ENCODE data around the gene CHTOP. TPM values are rescaled to one million over a fixed set of nuclear protein-coding genes. Genes with fewer than 3 reads are reported as not detected.

The CHTOP gene
- total and polyA plus RNA-seq, 2 of the 8 experiments (the other 6 are each of a cell fraction or from before 2014, with no cell fraction given) = 84.6 to 104 TPM

- FAIRE-seq = no peak
- no peak overlapping the region for H2BK15ac ChIP-seq (ENCODE audit: low read length)
Measured at GRCh38 chr1:153629971-153630370, 3.9 kb upstream of the CHTOP start.

More at GRCh38 chr1:153629971-153630370, 3.9 kb upstream of the CHTOP start:
- H2BK120ac ChIP-seq (replicated peaks; ENCODE audit: low read depth, low read length) = no peak overlapping the region
- no peak for TF ChIP-seq JUN (IDR thresholded peaks at IDR 0.05; ENCODE audit: low read depth, low read length)
- WGBS, 2 experiments (ENCODE audit: extremely low coverage in 1 of 2, insufficient coverage in 1 of 2, insufficient read length in 1 of 2, insufficient replicate concordance in 2 of 2, low coverage in 1 of 2, low lambda C conversion rate in 2 of 2, missing lambda C conversion rate in 1 of 2) = 83% methylated on average over 1 of the region's 1 CpG; no CpG with 5 or more reads in 1 of the 2 experiments
- no peak overlapping the region for H3K18ac ChIP-seq (ENCODE audit: extremely low read depth, low read length)
- H4K20me1 ChIP-seq (replicated peaks in 1 of 2; ENCODE audit: control insufficient read depth in 1 of 2, insufficient read depth in 2 of 2, low read length in 2 of 2) = no peaks in the 10 kb centered on the region
- H2BK12ac ChIP-seq (ENCODE audit: low read depth, low read length) = peak overlapping the region; percentile 46; the same call in 1 of the 2 replicates
- H3K4me2 ChIP-seq (ENCODE audit: insufficient read depth in 1 of 2, low read depth in 2 of 2, low read length in 2 of 2) = no peak overlapping the region
- H2AFZ ChIP-seq (ENCODE audit: low read length) = no peak overlapping the region
- no peaks in the 10 kb centered on the region for H3K27me3 ChIP-seq (replicated peaks in 1 of 4; ENCODE audit: control insufficient read depth in 3 of 4, extremely low read depth in 1 of 4, insufficient read depth in 3 of 4, low read length in 3 of 4)
- H3K23me2 ChIP-seq (ENCODE audit: low read depth, low read length) = peaks cover 7% of the 10 kb centered on the region
- no peak overlapping the region for H2BK20ac ChIP-seq (ENCODE audit: low read length)
- no peak overlapping the region; the same call in 1 of the 2 replicates for H4K8ac ChIP-seq (ENCODE audit: extremely low read depth, insufficient read depth, low read length)
- no peak overlapping the region for H3K56ac ChIP-seq (replicated peaks; ENCODE audit: insufficient read length, low read depth, low read length)
- ChIA-PET POLR2A (ENCODE audit: partially characterized antibody) (interaction anchor here (0.6 to 15.6 kb wide), 9 partner anchors 9 to 361 kb away, joined by 3 to 261 read pairs (median 3); partner anchors contain the start of genes RPS27, S100A14 and S100A16), CTCF (ENCODE audit: partially characterized antibody) (interaction anchor here (0.8 to 10.2 kb wide), 15 partner anchors 9 to 143 kb away, joined by 3 to 115 read pairs (median 16); partner anchors contain the start of genes S100A14, S100A16 and S100A6)
- no peak overlapping the region for H3K9ac ChIP-seq (replicated peaks in 1 of 4; ENCODE audit: extremely low read depth in 1 of 4, low read depth in 3 of 4, low read length in 3 of 4)
- peaks cover 0 to 4% (median 1%) of the 10 kb centered on the region in 4 experiments; a peak in 3 of 8 replicates for H3K36me3 ChIP-seq (ENCODE audit: control insufficient read depth in 2 of 4, insufficient read depth in 4 of 4, low read length in 3 of 4)
- no peaks in the 10 kb centered on the region for H3K79me1 ChIP-seq (ENCODE audit: low read depth, low read length)
- H4K91ac ChIP-seq (replicated peaks; ENCODE audit: insufficient read length, low read length) = no peak overlapping the region
- H3K27ac ChIP-seq (ENCODE audit: low read depth, low read length) = no peak overlapping the region
- H3K4ac ChIP-seq (replicated peaks; ENCODE audit: insufficient read length, low read depth, low read length) = no peak overlapping the region
- H3K79me2 ChIP-seq (ENCODE audit: control insufficient read depth in 1 of 2, insufficient read depth in 2 of 2, low read length in 2 of 2) = peaks cover 0 to 6% of the 10 kb centered on the region in 2 experiments; a peak in 2 of 4 replicates
- DNase-seq (ENCODE audit: low read depth in 1 of 2, low spot score in 2 of 2) = no peak
- no peak overlapping the region for H4K5ac ChIP-seq (ENCODE audit: insufficient read length, low read depth, low read length)
- peak overlapping the region; percentile 22; the same call in 1 of the 2 replicates for H2BK5ac ChIP-seq (ENCODE audit: low read depth, low read length)
- H2AK5ac ChIP-seq (ENCODE audit: low read depth, low read length) = no peak overlapping the region
- H3K23ac ChIP-seq (ENCODE audit: insufficient read length) = no peak overlapping the region
- no peaks in the 10 kb centered on the region for H3K9me3 ChIP-seq (ENCODE audit: insufficient read depth in 2 of 2, low read depth in 1 of 2, low read length in 1 of 2)
- H3K4me3 ChIP-seq (ENCODE audit: extremely low read depth in 1 of 4, insufficient read depth in 2 of 4, low read depth in 3 of 4, low read length in 4 of 4) = no peak overlapping the region
- H3K14ac ChIP-seq (ENCODE audit: insufficient read length) = no peak overlapping the region
- H3K4me1 ChIP-seq (replicated peaks in 1 of 4; ENCODE audit: control insufficient read depth in 3 of 4, insufficient read depth in 4 of 4, low read length in 3 of 4) = peaks cover 0 to 16% (median 11%) of the 10 kb centered on the region in 4 experiments; a peak in 6 of 7 replicates
